ENCODE measurements around the gene CD8B. TPM values are rescaled to one million over a fixed set of nuclear protein-coding genes. Genes with fewer than 3 reads are reported as not detected.

CD8B gene
- total and polyA plus RNA-seq, 2 of the 8 experiments (the other 6 are each of a cell fraction or from before 2014, with no cell fraction given), result 0.35 to 0.63 TPM

DNA sequence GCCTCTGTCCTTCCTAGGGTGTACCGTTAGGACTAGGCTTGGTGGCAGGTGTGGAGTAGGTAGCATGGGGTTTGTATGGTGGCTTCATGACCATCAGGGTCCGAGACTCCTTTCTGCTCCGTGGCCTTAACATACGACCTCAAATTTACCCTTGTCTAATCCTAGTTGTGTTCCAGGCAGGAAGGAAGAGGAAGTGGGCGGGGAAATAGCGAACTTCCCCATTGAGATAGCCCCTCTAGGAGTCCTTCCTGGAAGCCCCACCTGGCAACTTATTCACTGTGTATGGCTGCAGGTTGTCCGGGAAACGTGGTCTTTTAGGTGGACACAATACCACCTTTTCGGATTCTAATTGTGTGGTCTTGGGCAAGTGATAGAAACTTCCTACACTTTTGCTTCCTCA is 80.3 kb downstream of the CD8B start:
- Histone ChIP-seq H2BK15ac (ENCODE audit: low read length) (no peak overlapping the region), H3K4me3 (ENCODE audit: extremely low read depth in 1 of 4, insufficient read depth in 2 of 4, low read depth in 3 of 4, low read length in 4 of 4) (no peak overlapping the region), H3K56ac (replicated peaks; ENCODE audit: insufficient read length, low read depth, low read length) (no peak overlapping the region), H3K9me3 (ENCODE audit: insufficient read depth in 2 of 2, low read depth in 1 of 2, low read length in 1 of 2) (no peaks in the 10 kb centered on the region), H3K4ac (replicated peaks; ENCODE audit: insufficient read length, low read depth, low read length) (no peak overlapping the region), H3K14ac (ENCODE audit: insufficient read length) (no peak overlapping the region), H2BK120ac (replicated peaks; ENCODE audit: low read depth, low read length) (no peak overlapping the region), H4K20me1 (replicated peaks in 1 of 2; ENCODE audit: control insufficient read depth in 1 of 2, insufficient read depth in 2 of 2, low read length in 2 of 2) (peaks cover 0 to 3% of the 10 kb centered on the region in 2 experiments), H3K23ac (ENCODE audit: insufficient read length) (no peak overlapping the region), H3K79me2 (ENCODE audit: control insufficient read depth in 1 of 2, insufficient read depth in 2 of 2, low read length in 2 of 2) (no peaks in the 10 kb centered on the region), H2AK5ac (ENCODE audit: low read depth, low read length) (no peak overlapping the region), H2BK12ac (ENCODE audit: low read depth, low read length) (no peak overlapping the region), H3K27me3 (replicated peaks in 1 of 4; ENCODE audit: control insufficient read depth in 3 of 4, extremely low read depth in 1 of 4, insufficient read depth in 3 of 4, low read length in 3 of 4) (no peaks in the 10 kb centered on the region; a peak in 1 of 7 replicates), H3K4me1 (replicated peaks in 1 of 4; ENCODE audit: control insufficient read depth in 3 of 4, insufficient read depth in 4 of 4, low read length in 3 of 4) (no peaks in the 10 kb centered on the region), H3K23me2 (ENCODE audit: low read depth, low read length) (no peaks in the 10 kb centered on the region), H4K91ac (replicated peaks; ENCODE audit: insufficient read length, low read length) (no peak overlapping the region), H3K79me1 (ENCODE audit: low read depth, low read length) (no peaks in the 10 kb centered on the region), H3K18ac (ENCODE audit: extremely low read depth, low read length) (no peak overlapping the region), H2AFZ (ENCODE audit: low read length) (no peak overlapping the region), H3K9ac (replicated peaks in 1 of 4; ENCODE audit: extremely low read depth in 1 of 4, low read depth in 3 of 4, low read length in 3 of 4) (no peak overlapping the region), H4K8ac (ENCODE audit: extremely low read depth, insufficient read depth, low read length) (no peak overlapping the region; the same call in 1 of the 2 replicates), H3K4me2 (ENCODE audit: insufficient read depth in 1 of 2, low read depth in 2 of 2, low read length in 2 of 2) (no peak overlapping the region), H3K36me3 (ENCODE audit: control insufficient read depth in 2 of 4, insufficient read depth in 4 of 4, low read length in 3 of 4) (0 out of 8 replicates have a peak, but pooled peaks cover 0 to 2% (median 0%) of the 10 kb centered on the region in 4 experiments), H2BK20ac (ENCODE audit: low read length) (no peak overlapping the region), H4K5ac (ENCODE audit: insufficient read length, low read depth, low read length) (no peak overlapping the region), H2BK5ac (ENCODE audit: low read depth, low read length) (no peak overlapping the region), H3K27ac (ENCODE audit: low read depth, low read length) (no peak overlapping the region)
- TF ChIP-seq EP300 (IDR thresholded peaks at IDR 0.05; ENCODE audit: borderline replicate concordance in 1 of 2, low read depth in 2 of 2, low read length in 2 of 2), result no peak
- TF ChIP-seq BRCA1 (IDR thresholded peaks at IDR 0.05; ENCODE audit: low read depth, low read length), result no peak
- no peak for TF ChIP-seq TBP (IDR thresholded peaks at IDR 0.05; ENCODE audit: low read depth, low read length)
- no peak for TF ChIP-seq MAFK (IDR thresholded peaks at IDR 0.05; ENCODE audit: low read depth, low read length)
- no peak for TF ChIP-seq TAF1 (IDR thresholded peaks at IDR 0.05; ENCODE audit: low read depth, low read length)
- TF ChIP-seq SP2 (IDR thresholded peaks at IDR 0.05; ENCODE audit: low read length), result no peak
- TF ChIP-seq JUND (IDR thresholded peaks at IDR 0.05; ENCODE audit: low read length), result no peak
- TF ChIP-seq JUN (IDR thresholded peaks at IDR 0.05; ENCODE audit: low read depth, low read length), result no peak
- POLR2A ChIA-PET (ENCODE audit: partially characterized antibody), result interaction anchor here (0.8 kb wide), 1 partner anchor 10 kb away, joined by 3 read pairs; no protein-coding TSS in a partner anchor
- DNase-seq (ENCODE audit: low read depth in 1 of 2, low spot score in 2 of 2), result no peak
- WGBS, 2 experiments (ENCODE audit: extremely low coverage in 1 of 2, insufficient coverage in 1 of 2, insufficient read length in 1 of 2, insufficient replicate concordance in 2 of 2, low coverage in 1 of 2, low lambda C conversion rate in 2 of 2, missing lambda C conversion rate in 1 of 2), result 89% methylated on average over 9 of the region's 9 CpGs; no CpG with 5 or more reads in 1 of the 2 experiments
- no peak for FAIRE-seq
- CTCF ChIA-PET (ENCODE audit: partially characterized antibody), result no interaction called here

Measured in H1 (cell line).